A673 (cell line): ENCODE results near the gene UGT2A1.

Experiments
- CTCF ChIP-seq: fragments of 300-800, 200-600 bp; sonication (generic); conservative IDR thresholded peaks from 2 replicates; pipeline ENCODE4 v1.5.1; 2017; ENCODE audit warnings: low read depth, mild to moderate bottlenecking, antibody characterized with exemption, low read length, moderate library complexity, mixed read lengths
- EZH2 ChIP-seq: fragments of 200-600 bp; sonication (generic); IDR thresholded peaks from 2 replicates; pipeline ENCODE4 v1.6.1; 2017; ENCODE audit warnings: borderline replicate concordance, low read depth, mild to moderate bottlenecking, mixed read lengths, antibody characterized with exemption, low read length; ENCODE audit not compliant: poor library complexity, severe bottlenecking

- TF ChIP-seq CTCF (no peak), EZH2 (no peak)
Observed at GRCh38 chr4:69594382-69594781, 58.7 kb downstream of the UGT2A1 start.
